Pulmonary artery endothelial cell (primary cell): Measurements from ENCODE around the gene TMIGD3. TPM values are rescaled to one million over a fixed set of nuclear protein-coding genes. Genes with fewer than 3 reads are reported as not detected.
"Not testable (repeated sequence)": the region's sequence is repeated elsewhere in the genome, so short reads cannot be mapped to it uniquely, and the experiment has no call there.

Experiments
- DNase-seq: peaks from one replicate; pipeline ENCODE4 v3.0.0-alpha.2; 2011; ENCODE audit warnings: low read depth, low spot score
- total RNA-seq: library from RNA; depleted of rRNA; stranded (reverse); fragments of >200 nt; gene quantifications from 2 replicates; pipeline ENCODE4 v1.2.3, GENCODE V29; 2014

Gene TMIGD3
- total RNA-seq: 0.21 TPM in 1 of 2 replicates, not detected in the other

GRCh38 chr1:111503585-111504060, at the start of gene TMIGD3, which contains the start of gene ADORA3:
TSS of gene TMIGD3 (minus strand) at chr1:111503633. CDS start at chr1:111503354, 279 bp downstream.
TSS of gene ADORA3 (minus strand) at chr1:111503633. CDS start at chr1:111503354, 279 bp downstream.
- no peak for DNase-seq

GRCh38 chr1:111553196-111553595, 49.8 kb upstream of the TMIGD3 start:
- no peak for DNase-seq

- no peak for DNase-seq
Measured at GRCh38 chr1:111552587-111552986, 49.2 kb upstream of the TMIGD3 start.

GRCh38 chr1:111551623-111552411, 48.4 kb upstream of the TMIGD3 start:
- no peak for DNase-seq

GRCh38 chr1:111547786-111548185, 44.4 kb upstream of the TMIGD3 start:
- not testable (repeated sequence) for DNase-seq

GRCh38 chr1:111542187-111542586, 38.8 kb upstream of the TMIGD3 start:
- no peak for DNase-seq

- DNase-seq: no peak
Measured at GRCh38 chr1:111541721-111542120, 38.3 kb upstream of the TMIGD3 start.

- no peak for DNase-seq
Measured at GRCh38 chr1:111540928-111541327, 37.5 kb upstream of the TMIGD3 start.

- DNase-seq: no peak
Measured at GRCh38 chr1:111538343-111539025, 35.1 kb upstream of the TMIGD3 start.

- DNase-seq: no peak
Measured at GRCh38 chr1:111535256-111536191, 32.1 kb upstream of the TMIGD3 start.

GRCh38 chr1:111520053-111520452, 16.6 kb upstream of the TMIGD3 start:
- no peak for DNase-seq

GRCh38 chr1:111517469-111518225, 14.2 kb upstream of the TMIGD3 start:
- no peak for DNase-seq

- DNase-seq: peak; percentile 69
Measured at GRCh38 chr1:111516005-111516535, 12.6 kb upstream of the TMIGD3 start.

- no peak for DNase-seq
Measured at GRCh38 chr1:111515291-111516004, 12.0 kb upstream of the TMIGD3 start.

- peak; percentile 24 for DNase-seq
Measured at GRCh38 chr1:111513410-111514020, 10.1 kb upstream of the TMIGD3 start.

GRCh38 chr1:111512931-111513330, 9.5 kb upstream of the TMIGD3 start:
- DNase-seq: no peak

- no peak for DNase-seq
Measured at GRCh38 chr1:111512132-111512889, 8.9 kb upstream of the TMIGD3 start.

- DNase-seq: no peak
Measured at GRCh38 chr1:111511370-111511769, 7.9 kb upstream of the TMIGD3 start.

GRCh38 chr1:111509997-111510375, 6.6 kb upstream of the TMIGD3 start:
- no peak for DNase-seq
